Epidermal melanocyte (primary cell): ENCODE measurements around the gene DRD4.
A peak's percentile ranks its signal among the peaks of the same experiment; 100 is the strongest.
"Not testable (repeated sequence)": the region's sequence is repeated elsewhere in the genome, so short reads cannot be mapped to it uniquely, and the experiment has no call there.

ENCODE experiments used
- DNase-seq: peaks from one replicate; pipeline ENCODE4 v3.0.0; 2011; ENCODE audit warnings: low spot score; ENCODE audit not compliant: insufficient read length

Gene DRD4

DNA sequence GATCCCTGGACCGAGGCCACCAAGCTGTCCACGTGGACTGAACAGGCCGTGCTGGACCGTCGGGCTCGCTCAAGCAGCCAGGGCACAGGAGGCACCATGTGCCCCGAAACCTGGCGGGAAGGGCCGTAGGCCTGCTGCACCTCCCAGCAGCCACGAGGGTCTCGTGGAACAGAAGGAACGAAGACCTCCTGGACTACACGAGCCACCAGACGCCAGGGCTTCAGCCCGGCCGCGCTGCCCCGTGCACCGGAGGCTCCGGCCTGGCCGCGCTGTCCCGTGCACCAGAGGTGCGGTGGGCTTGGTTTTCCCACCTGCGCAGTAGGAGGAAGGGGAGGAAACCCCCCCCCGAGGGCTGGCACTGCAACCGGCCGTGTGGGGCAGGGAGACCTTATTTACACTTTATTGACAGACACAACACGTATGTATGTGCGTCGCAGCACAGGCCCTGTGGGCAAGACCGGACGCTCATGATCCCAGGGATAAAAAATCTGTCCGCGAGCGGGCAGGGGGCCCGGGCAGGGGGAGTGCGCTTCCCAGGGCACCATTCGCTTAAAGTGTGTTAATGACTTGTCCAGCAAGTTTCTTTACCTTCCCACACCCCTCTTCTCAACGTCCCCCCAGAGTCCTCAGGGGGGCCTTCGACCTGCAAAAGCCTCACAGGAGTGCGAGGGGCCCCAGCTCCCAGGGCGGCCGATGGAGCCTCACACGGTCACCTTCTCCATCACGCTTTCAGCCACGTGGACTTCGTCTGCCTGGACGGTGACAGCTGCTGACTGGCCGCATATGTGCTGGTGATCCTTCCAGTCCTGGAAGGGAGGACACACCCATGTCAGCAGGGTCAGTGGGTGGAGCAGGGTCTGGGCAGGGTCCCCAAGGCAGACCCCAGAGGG lies 7.0 kb downstream of the DRD4 start:
- no peak for DNase-seq

DNA sequence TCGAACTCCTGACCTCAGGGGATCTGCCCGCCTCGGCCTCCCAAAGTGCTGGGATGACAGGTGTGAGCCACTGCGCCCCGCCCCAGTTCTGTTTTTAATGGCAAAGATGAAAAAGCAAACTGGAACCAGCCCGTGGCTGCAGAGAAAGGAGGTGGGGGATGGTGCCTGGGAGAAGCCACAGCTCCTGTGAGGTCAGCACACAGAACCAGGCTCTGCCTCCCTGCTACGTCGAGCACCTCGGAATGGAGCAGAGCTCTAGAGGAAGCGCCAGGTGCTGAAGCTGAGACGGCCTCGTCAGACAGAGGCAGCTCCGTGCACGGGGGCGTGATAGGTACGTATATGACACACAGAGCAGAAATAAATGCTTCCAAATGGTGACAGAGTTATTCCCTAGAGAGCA lies 8.5 kb downstream of the DRD4 start:
- no peak for DNase-seq

DNA sequence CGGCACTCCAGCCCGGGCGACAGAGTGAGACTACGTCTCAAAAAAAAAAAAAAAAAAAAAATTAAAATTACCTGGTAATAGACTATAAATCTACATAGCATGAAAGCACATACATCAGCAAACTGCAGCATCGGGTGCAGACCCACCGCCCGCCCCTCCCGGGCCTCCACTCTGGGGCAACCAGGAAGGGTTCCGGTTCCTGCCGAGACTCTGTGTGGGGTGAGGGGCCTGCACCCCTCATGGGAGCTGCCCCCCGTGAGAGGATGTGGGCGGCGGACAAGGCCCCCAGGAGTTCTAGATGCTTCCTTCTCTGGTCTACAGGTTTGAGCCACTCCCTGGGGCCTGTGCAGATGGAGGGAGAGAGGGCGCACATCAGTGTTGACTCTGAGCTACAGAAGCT lies 9.1 kb downstream of the DRD4 start:
- no peak for DNase-seq

DNA sequence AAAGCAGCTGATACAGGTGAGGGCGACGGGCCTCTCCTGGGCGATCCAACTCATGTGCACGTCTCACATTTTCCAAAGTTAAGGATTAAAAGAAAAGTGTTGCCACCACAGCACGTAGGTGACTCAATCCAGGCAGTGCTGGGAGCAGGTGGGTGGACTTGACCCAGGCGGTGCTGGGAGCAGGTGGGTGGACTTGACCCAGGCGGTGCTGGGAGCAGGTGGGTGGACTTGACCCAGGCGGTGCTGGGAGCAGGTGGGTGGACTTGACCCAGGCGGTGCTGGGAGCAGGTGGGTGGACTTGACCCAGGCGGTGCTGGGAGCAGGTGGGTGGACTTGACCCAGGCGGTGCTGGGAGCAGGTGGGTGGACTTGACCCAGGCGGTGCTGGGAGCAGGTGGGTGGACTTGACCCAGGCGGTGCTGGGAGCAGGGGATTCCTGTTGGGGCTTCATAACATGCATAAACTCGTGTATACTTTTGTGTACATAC lies 10.6 kb downstream of the DRD4 start:
- not testable (repeated sequence) for DNase-seq

DNA sequence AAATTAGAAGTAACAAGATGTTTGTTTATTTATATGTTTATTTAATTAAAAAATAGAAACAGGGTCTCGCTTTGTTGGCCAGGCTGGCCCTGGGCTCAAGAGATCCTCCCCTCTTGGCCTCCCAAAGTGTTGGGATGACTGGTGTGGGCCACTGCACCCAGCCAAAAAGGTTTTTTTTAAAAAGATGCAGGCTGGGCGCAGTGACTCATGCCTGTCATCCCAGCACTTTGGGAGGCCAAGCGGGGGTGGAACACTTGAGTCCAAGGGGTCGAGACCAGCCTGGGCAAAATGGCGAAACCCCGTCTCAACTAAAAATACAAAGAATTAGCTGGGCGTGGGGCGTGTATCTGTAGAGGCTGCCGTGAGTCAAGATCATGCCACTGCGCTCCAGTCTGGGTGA lies 13.4 kb downstream of the DRD4 start:
- DNase-seq: no peak

DNA sequence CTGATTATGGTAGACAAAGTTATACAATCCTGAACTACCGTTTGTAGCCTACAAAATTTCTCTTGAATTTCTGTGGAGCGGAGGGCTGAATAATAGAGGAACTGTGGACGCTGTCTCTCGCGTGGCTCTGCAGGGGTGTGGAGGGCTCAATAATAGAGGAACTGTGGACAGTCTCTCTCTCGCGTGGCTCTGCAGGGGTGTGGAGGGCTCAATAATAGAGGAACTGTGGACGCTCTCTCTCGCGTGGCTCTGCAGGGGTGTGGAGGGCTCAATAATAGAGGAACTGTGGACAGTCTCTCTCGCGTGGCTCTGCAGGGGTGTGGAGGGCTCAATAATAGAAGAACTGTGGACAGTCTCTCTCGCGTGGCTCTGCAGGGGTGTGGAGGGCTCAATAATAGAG lies 16.1 kb downstream of the DRD4 start:
- DNase-seq: not testable (repeated sequence)

DNA sequence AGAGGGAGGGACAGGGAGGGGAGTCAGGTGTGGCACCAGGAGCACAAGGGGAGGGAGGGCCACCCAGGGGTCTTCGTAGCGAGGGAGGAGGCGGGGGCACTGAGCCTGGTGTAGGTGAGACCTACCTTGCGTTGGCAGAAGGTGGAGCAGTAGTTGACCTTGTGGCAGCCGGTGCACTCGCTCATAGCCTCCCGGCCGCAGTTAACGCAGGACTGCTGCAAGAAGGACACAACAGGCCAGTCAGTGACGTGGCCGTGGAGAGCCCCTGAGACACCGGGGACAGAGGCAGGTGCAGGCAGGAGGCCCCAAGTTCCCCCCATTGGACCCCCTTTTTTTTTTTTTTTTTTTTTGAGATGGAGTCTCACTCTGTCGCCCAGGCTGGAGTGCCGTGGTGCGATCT lies 16.8 kb downstream of the DRD4 start:
- no peak for DNase-seq

DNA sequence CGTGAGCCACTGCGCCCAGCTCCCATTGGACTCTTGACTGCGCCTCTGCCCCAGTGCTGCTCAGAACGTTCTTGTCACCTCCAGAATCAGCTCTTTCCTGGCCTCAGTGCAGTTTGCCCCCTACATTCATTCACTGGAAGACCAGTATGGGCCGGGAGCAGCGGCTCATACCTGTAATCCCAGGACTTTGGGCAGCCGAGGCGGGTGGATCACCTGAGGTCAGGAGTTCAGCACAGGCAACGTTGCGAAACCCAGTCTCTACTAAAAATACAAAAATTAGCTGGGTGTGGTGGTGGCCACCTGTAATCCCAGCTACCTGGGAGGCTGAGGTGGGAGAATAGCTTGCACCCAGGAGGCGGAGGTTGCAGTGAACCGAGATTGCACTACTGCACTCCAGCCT lies 17.4 kb downstream of the DRD4 start:
- DNase-seq: not testable (repeated sequence)

DNA sequence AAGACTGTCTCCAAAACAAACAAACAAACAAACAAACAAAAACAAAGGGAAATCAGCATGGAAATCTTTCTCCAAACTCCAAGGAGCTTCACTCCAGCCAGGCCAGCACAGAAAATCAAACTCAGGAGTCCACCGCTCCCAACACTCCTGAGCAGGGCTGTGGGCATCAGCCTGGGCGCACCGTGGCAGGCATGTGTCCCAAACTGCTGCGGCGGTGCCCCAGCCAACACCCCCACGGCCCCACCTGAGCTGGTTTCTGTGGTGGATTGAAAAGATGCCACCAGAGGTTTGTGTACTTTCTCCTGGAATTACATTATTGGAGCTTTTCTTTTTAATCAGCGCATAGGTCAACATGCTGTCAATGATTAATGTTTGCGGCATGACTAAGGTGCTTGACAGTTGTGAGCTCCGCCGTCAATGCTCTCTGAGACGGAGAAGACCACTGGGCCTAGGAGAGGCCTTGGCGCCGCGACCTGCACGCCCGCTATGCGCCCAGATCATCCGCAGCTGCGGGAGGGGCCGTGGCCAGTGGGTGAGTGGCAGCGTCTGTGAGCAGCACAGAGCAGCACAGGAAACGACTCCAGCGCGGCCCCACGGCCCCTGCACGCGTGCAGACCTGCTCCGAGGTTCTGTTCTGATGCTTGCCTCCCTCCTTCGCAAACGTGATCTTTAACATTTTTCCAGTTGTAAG lies 18.1 kb downstream of the DRD4 start:
- no peak for DNase-seq

DNA sequence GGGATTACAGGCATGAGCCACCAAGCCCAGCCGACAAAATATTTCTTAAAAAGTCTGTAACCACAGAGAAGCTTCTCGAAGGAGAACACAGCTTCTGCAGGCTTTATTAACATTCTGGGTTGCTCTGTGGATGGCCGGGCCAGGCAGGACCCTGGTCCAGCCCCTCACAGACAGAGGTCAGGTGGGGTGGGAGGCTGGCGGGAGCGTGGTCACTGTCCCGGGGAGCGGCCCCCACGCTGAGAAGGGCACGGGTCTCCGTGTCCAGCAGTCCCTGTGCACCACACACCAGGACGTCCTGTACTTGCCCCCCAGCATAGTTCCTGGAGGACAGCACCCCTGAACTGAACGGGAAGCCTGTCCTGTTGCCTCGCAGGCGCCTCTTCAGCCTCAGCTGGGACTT lies 19.4 kb downstream of the DRD4 start:
- DNase-seq: no peak

DNA sequence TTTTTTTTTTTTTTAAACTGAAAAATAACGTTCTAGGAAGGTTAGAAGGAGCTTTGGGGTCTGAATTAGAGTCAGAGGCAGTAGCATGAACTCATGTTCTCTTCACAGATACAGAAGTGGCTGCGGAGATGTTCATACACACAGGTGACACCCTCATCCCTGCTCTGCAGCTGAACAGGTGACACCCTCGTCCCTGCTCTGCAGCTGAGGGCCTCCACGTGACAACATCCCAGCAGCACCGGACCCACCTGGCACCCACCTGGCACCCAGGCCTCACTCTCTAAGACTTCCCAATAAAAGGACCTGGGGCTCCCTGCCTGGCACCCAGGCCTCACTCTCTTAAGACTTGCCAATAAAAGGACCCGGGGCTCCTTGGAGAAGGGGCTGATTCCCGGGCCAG lies 19.8 kb downstream of the DRD4 start:
- no peak for DNase-seq

DNA sequence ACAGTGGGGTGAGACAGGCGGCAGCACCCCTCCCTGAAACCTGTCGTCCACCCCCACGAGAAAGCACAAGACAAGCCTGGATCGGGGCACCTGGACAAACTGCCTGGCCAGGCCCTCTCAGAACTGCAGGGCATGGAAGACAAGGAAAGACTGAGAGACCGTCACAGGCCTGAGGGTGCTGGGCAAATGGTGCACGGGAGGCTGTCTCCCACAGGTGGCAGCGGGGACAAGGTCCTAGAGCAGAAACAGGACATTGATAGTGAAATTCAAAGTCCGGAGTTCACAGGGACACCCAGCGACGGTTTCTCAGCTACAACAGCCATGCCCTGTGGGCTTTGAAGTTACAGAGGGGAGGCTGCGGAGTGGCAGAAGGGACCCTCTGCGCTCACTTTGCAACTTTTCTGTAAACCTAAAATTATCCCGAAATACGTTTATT lies 20.6 kb downstream of the DRD4 start:
- no peak for DNase-seq

DNA sequence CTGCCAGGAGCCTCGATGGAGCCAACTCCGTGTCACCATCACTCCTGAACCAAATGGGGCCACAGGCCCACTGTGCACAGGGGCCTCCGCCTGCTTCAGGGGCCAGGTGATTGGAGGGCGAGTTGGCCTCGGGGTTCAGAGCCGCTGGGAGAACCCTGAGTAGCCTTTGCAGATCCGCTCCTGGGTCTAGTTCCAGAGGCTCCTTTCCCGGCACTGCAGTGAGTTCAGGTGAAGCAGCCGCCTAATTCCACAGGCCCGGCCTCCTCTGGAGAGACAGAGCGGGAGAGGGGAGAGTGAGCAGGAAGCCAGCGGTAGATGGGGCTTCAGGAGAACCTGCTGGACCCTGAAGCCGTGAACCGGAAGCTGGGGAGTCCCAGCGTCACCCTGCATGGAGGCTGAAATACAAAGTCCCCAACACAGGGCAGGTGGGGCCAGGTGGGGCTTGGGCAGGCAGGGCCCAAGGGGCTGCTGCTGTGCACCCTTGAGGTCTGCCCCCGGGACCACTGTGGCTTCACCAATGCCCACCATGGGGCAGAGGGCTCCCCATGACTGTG lies 22.5 kb downstream of the DRD4 start:
- no peak for DNase-seq

DNA sequence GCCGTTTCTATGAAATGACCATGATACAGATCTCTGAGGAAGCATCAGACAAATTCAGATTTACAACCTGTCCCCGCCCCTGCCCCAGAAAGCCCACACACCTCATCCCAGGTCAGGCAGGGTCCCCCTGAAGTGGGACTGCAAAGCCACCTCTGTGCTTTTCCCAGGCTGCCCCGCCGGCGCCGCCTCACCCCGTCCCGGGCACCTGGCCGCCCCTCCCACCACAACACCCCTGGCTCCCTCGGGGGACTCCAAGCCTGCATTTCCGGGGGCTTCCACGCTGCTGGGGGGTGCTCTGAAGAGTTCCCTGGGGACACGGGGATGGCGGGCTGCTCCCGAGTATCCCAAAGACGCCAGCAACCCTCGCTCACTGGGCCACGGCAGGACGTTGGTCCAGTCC lies 23.2 kb downstream of the DRD4 start:
- no peak for DNase-seq

DNA sequence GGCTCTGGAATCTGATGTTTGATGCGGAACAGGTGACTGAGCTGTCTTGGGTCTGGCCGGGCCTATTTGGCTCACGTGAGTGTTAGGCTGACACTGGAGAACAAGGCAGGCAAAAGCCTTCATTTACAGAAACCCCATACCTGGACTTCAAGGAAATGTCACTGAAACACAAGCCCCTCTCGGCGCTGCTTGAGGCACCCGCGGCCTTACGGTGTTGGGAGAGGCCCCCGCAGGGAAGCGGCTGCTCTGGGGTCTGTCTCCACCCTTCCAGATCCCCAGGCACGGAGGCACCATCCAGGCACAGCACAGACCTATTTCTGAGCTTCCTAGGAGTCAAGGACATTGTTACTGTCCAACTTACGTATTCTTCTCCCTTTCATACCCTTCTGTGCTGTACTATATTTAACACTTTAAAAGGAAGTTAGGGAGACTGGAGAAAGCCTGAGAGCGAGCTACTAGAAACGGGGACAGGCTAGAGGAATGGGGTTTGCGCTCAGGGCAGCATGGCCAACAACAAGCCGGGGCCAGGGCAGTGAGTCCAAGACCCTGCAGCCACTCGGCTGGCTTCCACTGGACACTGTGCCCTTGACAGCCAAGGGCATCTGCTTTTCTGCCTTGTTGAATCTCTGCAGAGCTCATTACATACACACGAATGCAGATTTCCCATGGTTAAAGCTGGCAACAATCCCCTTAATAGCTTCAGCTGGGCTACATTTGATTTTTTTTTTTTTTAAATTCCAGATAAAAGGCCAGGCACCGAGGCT lies 23.8 kb downstream of the DRD4 start:
- no peak for DNase-seq

DNA sequence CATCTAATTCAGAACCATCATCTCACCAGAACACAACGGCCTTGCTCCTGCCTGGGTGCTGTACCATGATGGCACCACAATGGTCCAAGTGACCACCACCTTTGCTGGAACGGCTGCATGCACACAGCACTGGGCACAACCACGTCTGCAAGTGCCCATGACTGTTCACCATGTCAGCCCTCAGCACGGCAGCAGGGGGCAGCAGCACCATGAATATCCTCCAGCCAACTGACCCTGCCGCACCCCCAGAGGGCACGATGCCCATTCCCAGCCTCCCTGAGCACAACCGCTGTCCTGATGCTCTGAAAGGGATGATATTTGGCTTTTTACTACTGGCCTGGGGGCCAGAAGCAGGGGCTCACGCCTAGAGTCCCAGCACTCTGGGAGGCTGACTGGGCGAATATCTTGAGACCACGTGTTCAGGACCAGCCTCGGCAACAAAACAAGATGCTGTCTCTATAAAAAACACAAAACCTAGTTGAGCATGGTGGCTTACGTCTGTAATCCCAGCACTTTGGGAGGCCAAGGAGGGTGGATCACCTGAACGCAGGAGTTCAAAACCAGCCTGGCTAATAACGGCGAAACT lies 25.7 kb downstream of the DRD4 start:
- peak; percentile 92 for DNase-seq

DNA sequence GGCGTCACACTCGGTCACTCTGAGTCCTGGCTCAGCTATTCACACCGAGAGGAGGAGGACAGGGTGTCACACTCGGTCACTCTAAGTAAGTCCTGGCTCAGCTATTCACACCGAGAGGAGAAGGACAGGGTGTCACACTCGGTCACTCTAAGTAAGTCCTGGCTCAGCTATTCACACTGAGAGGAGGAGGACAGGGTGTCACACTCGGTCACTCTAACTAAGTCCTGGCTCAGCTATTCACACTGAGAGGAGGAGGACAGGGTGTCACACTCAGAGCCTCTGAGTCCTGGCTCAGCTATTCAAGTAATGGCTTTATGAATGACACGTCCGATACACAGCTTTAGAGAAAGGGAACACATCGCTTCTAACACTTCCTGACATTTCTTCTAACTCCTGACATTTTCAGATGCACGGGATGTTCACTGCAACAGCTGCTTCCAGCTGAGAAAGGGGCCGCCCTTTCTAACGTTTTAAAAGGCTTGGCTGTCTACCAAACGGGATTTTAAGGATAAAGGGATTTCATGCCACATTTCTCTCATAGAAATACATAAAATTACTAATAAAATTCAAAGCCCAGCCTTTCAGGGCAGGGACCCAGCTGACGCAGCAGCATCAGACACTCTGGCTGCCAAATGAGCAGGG lies 28.1 kb downstream of the DRD4 start:
- DNase-seq: no peak

DNA sequence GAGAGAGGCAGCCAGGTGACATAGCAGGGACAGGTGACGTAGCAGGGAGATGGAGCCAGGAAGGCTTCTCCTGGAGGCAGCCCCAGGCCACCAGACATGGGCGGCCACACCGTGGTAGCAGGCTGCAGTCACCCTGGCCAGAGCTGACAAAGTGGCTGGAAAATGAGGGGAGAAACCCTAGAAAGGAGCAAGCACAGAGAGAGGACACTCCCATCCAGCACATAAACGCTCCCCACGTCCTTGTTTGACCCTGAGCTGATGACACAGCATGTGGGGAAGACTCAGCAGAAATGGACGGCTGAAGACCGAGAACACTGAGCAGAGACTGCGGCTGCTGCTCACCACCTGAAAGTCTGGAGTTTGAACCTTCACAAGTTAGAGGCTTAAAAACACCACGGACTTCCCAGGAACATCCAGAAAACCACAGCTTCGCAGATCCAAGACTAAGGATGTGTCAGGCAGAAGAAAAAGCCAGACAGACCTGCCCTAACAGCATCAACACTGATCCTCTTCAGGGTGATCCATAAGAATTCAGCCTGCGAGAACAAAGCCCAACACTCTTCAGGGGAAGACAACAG lies 28.7 kb downstream of the DRD4 start:
- no peak for DNase-seq

DNA sequence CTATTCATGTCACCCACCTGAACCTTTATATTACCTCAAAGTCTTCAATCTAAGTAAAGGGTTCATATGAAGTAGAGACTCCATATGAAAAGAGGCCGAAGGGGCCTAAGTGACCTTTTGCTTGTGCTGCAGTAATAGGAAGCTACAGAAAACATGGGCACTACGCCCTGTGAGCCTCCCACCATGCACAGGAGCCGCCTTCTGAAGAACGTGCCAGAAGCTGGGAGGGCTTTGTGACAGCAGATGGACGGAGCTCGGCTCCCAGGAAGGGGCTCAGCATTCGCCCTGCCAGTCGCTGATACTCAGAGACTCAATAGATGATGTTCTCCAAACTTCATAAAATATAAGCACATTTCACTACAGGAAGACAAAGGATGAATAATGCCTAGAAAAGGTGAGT lies 36.8 kb downstream of the DRD4 start:
- no peak for DNase-seq

DNA sequence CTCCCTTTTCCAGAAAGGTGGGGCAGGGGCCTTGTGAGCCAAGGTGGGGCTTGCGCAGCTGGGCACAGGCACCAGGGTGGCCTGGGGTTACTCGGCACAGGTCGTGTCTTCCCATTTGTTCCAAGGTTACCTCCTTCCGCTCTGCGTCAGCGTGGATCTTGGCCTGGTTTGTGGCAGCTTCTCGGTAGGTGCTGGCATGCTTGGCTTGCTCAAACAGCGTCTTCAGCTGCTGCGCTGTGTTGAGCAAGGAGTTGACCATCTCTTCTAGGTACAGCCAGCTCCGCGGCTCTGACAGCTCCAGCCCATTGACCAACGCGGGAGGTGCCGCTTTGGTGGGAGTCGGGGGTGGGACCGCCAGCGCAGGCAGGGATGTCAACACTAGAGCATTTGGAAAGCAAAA lies 37.3 kb downstream of the DRD4 start:
- DNase-seq: no peak
